Loucy (cell line): ENCODE data around the gene RNPS1.

Experiments used
- H2AFZ ChIP-seq: fragments of 200-600 bp; sonication (generic); 2 replicates; pipeline ENCODE4 v1.6.0; 2016; ENCODE audit warnings: antibody characterized with exemption, mild to moderate bottlenecking, low read length, moderate library complexity
- H3F3A ChIP-seq: fragments of 200-600 bp; 2 replicates; pipeline ENCODE4 v1.6.0; 2016; ENCODE audit warnings: antibody characterized with exemption, low read depth, mild to moderate bottlenecking
- H3K27me3 ChIP-seq: fragments of 200-600 bp; sonication (generic); 2 replicates; pipeline ENCODE4 v1.6.1; 2014; ENCODE audit warnings: low read length, mild to moderate bottlenecking; ENCODE audit not compliant: insufficient read depth, poor library complexity, severe bottlenecking
- H3K36me3 ChIP-seq: fragments of 200-600 bp; sonication (generic); 2 replicates; pipeline ENCODE4 v1.6.1; 2016; ENCODE audit warnings: low read length; ENCODE audit not compliant: insufficient read depth
- H3K4me1 ChIP-seq: fragments of 200-600 bp; sonication (generic); 2 replicates; pipeline ENCODE4 v1.5.1; 2014; ENCODE audit warnings: low read length, mild to moderate bottlenecking; ENCODE audit not compliant: insufficient read depth, poor library complexity, severe bottlenecking
- H3K4me2 ChIP-seq: fragments of 200-600 bp; sonication (generic); 2 replicates; pipeline ENCODE4 v1.6.0; 2014; ENCODE audit warnings: antibody characterized with exemption, low read length, low read depth, mild to moderate bottlenecking; ENCODE audit not compliant: poor library complexity, severe bottlenecking
- H3K4me3 ChIP-seq: fragments of 200-600 bp; sonication (generic); 2 replicates; pipeline ENCODE4 v1.5.1; 2014; ENCODE audit warnings: low read length, mild to moderate bottlenecking, mixed read lengths; ENCODE audit not compliant: poor library complexity, severe bottlenecking
- H3K79me2 ChIP-seq: fragments of 200-600 bp; sonication (generic); 2 replicates; pipeline ENCODE4 v1.6.1; 2014; ENCODE audit warnings: low read length; ENCODE audit not compliant: insufficient read depth
- H3K9ac ChIP-seq: fragments of 200-600 bp; sonication (generic); 2 replicates; pipeline ENCODE4 v1.6.0; 2014; ENCODE audit warnings: mild to moderate bottlenecking, low read depth, low read length, moderate library complexity; ENCODE audit not compliant: poor library complexity, severe bottlenecking
- H3K9me2 ChIP-seq: fragments of 200-600 bp; sonication (generic); replicated peaks from 2 replicates; pipeline ENCODE4 v1.6.1; 2016; ENCODE audit warnings: low read depth, low read length, mixed read lengths
- H3K9me3 ChIP-seq: fragments of 200-600 bp; sonication (generic); 2 replicates; pipeline ENCODE4 v1.6.1; 2014; ENCODE audit warnings: mild to moderate bottlenecking, antibody characterized with exemption, low read length, low read depth; ENCODE audit not compliant: insufficient read depth
- H4K20me1 ChIP-seq: fragments of 200-600 bp; sonication (generic); 2 replicates; pipeline ENCODE4 v1.6.0; 2014; ENCODE audit warnings: antibody characterized with exemption, low read length, mild to moderate bottlenecking; ENCODE audit not compliant: insufficient read depth, poor library complexity, severe bottlenecking
- EZH2phosphoT487 ChIP-seq: fragments of 200-600 bp; IDR thresholded peaks from 2 replicates; pipeline ENCODE4 v1.6.1; 2018; ENCODE audit warnings: antibody characterized with exemption, mild to moderate bottlenecking, moderate library complexity, borderline replicate concordance
- TF ChIP-seq, protein P1 (sequence below): fragments of 200-600 bp; sonication (generic); conservative IDR thresholded peaks from 2 replicates; pipeline ENCODE4 v1.5.1; 2014; ENCODE audit warnings: mild to moderate bottlenecking, antibody characterized with exemption, low read length

Gene RNPS1

GRCh38 chr16:2235234-2235651 is 32.7 kb downstream of the RNPS1 start:
- no peak overlapping the region for H3K9ac ChIP-seq
- no peak overlapping the region for H2AFZ ChIP-seq
- H3K4me2 ChIP-seq, result no peak overlapping the region
- no peaks in the 10 kb centered on the region for H3F3A ChIP-seq
- H3K79me2 ChIP-seq, result no peaks in the 10 kb centered on the region
- H3K36me3 ChIP-seq, result no peaks in the 10 kb centered on the region; the same call in 1 of the 2 replicates
- no peaks in the 10 kb centered on the region for H3K9me3 ChIP-seq
- H3K4me1 ChIP-seq, result no peaks in the 10 kb centered on the region
- H3K4me3 ChIP-seq, result no peak overlapping the region
- no peak for TF ChIP-seq EZH2phosphoT487
- TF ChIP-seq, protein P1, sequence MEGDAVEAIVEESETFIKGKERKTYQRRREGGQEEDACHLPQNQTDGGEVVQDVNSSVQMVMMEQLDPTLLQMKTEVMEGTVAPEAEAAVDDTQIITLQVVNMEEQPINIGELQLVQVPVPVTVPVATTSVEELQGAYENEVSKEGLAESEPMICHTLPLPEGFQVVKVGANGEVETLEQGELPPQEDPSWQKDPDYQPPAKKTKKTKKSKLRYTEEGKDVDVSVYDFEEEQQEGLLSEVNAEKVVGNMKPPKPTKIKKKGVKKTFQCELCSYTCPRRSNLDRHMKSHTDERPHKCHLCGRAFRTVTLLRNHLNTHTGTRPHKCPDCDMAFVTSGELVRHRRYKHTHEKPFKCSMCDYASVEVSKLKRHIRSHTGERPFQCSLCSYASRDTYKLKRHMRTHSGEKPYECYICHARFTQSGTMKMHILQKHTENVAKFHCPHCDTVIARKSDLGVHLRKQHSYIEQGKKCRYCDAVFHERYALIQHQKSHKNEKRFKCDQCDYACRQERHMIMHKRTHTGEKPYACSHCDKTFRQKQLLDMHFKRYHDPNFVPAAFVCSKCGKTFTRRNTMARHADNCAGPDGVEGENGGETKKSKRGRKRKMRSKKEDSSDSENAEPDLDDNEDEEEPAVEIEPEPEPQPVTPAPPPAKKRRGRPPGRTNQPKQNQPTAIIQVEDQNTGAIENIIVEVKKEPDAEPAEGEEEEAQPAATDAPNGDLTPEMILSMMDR, result no peak
- H3K9me2 ChIP-seq, result no peaks in the 10 kb centered on the region
- no peaks in the 10 kb centered on the region for H4K20me1 ChIP-seq
- no peaks in the 10 kb centered on the region for H3K27me3 ChIP-seq

- no peaks in the 10 kb centered on the region for H3K4me1 ChIP-seq
- H4K20me1 ChIP-seq, result no peaks in the 10 kb centered on the region
- no peak overlapping the region for H2AFZ ChIP-seq
- no peaks in the 10 kb centered on the region for H3K9me3 ChIP-seq
- no peaks in the 10 kb centered on the region for H3K9me2 ChIP-seq
- no peak for TF ChIP-seq EZH2phosphoT487
- TF ChIP-seq, protein P1, result no peak
- H3K27me3 ChIP-seq, result no peaks in the 10 kb centered on the region
- no peak overlapping the region for H3K4me2 ChIP-seq
- H3F3A ChIP-seq, result no peaks in the 10 kb centered on the region
- H3K36me3 ChIP-seq, result no peaks in the 10 kb centered on the region; the same call in 1 of the 2 replicates
- no peaks in the 10 kb centered on the region for H3K79me2 ChIP-seq
- H3K4me3 ChIP-seq, result no peak overlapping the region
- no peak overlapping the region for H3K9ac ChIP-seq
Measured at GRCh38 chr16:2234813-2235170, 33.1 kb downstream of the RNPS1 start.

DNA sequence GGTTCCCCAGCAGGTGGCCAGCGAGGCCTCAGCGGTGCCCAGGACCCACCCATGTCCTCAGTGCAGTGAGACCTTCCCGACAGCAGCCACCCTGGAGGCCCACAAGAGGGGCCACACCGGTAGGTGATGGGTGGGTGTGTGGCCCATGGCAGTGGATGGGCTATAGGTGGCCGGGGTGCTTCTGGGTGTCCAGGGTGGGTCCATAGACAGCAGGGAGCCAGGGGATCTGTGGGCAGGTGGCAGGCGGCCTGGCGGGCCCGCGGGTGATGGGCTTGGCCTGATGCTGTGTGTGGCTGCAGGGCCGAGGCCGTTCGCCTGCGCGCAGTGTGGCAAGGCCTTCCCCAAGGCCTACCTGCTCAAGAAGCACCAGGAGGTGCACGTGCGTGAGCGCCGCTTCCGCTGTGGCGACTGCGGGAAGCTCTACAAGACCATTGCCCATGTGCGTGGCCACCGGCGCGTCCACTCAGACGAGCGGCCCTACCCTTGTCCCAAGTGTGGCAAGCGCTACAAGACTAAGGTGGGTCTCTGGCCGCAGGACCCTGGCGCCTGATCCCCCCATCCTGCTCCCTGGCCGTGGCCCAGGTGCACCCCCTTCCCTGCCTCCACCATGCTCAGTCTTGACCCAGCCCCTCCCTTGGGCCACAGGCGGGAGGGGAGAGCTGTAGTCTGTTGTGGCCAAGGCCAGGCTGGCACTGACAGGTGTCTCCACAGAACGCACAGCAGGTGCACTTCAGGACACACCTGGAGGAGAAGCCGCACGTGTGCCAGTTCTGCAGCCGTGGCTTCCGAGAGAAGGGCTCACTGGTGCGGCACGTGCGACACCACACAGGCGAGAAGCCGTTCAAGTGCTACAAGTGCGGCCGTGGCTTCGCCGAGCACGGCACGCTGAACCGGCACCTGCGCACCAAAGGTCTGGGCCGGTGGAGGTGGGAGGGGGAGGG is 33.8 kb downstream of the RNPS1 start:
- H3K79me2 ChIP-seq, result no peaks in the 10 kb centered on the region
- H3K27me3 ChIP-seq, result no peaks in the 10 kb centered on the region
- H3K4me2 ChIP-seq, result no peak overlapping the region
- H2AFZ ChIP-seq, result no peak overlapping the region
- TF ChIP-seq EZH2phosphoT487, result no peak
- TF ChIP-seq, protein P1, result no peak
- H3K9ac ChIP-seq, result no peak overlapping the region
- H3K4me3 ChIP-seq, result no peak overlapping the region
- no peaks in the 10 kb centered on the region for H3K4me1 ChIP-seq
- H3K36me3 ChIP-seq, result no peaks in the 10 kb centered on the region; the same call in 1 of the 2 replicates
- H3K9me2 ChIP-seq, result no peaks in the 10 kb centered on the region
- H3F3A ChIP-seq, result no peaks in the 10 kb centered on the region
- no peaks in the 10 kb centered on the region for H3K9me3 ChIP-seq
- H4K20me1 ChIP-seq, result no peaks in the 10 kb centered on the region
